Gastrocnemius medialis (tissue), 4 donors: ENCODE measurements around the gene KAZN. TPM values are rescaled to one million over a fixed set of nuclear protein-coding genes. Genes with fewer than 3 reads are reported as not detected.

Experiments
- ATAC-seq, 2 donors: fragments of 150-250 bp; one replicate each; pipeline ENCODE4 v1.9.1; 2016
- DNase-seq, 2 donors: peaks; one replicate each; pipeline ENCODE4 v3.0.0-alpha.2; 2019
- H3K27ac ChIP-seq, 4 donors: fragments of 200-600 bp; sonication (generic); 1 replicate in 1 of 4; 2 replicates in 3 of 4; pipeline ENCODE4 v1.5.1; 2016 to 2018; ENCODE audit warnings: mild to moderate bottlenecking in 2 of 4, moderate library complexity in 1 of 4
- H3K27me3 ChIP-seq, 3 donors: fragments of 200-600 bp; sonication (generic) in 2 of 3; 1 replicate in 1 of 3; 2 replicates in 2 of 3; pipeline versions ENCODE4 v1.5.1 to v1.6.0; 2016 to 2019; ENCODE audit warnings: mild to moderate bottlenecking in 1 of 3, moderate library complexity in 1 of 3
- H3K36me3 ChIP-seq, 2 donors: fragments of 200-600 bp; sonication (generic) in 1 of 2; one replicate each; pipeline ENCODE4 v1.5.1; 2017 to 2018
- H3K4me1 ChIP-seq, 2 donors: fragments of 200-600 bp; sonication (generic) in 1 of 2; one replicate each; pipeline ENCODE4 v1.5.1; 2016 to 2017; ENCODE audit warnings: mild to moderate bottlenecking in 2 of 2
- H3K4me3 ChIP-seq, 4 donors: fragments of 200-600 bp; sonication (generic) in 3 of 4; 1 replicate in 1 of 4; 2 replicates in 3 of 4; pipeline ENCODE4 v1.5.1; 2016 to 2019; ENCODE audit warnings: mild to moderate bottlenecking in 2 of 4
- H3K9me3 ChIP-seq, 3 donors: fragments of 200-600 bp; sonication (generic) in 2 of 3; 1 replicate in 1 of 3; 2 replicates in 2 of 3; pipeline ENCODE4 v1.5.1; 2016 to 2019
- POLR2A ChIP-seq, 2 donors: fragments of 450-650 bp; IDR thresholded peaks; one replicate each; pipeline ENCODE4 v1.6.1; 2017; ENCODE audit warnings: antibody characterized with exemption in 2 of 2, mild to moderate bottlenecking in 2 of 2, moderate library complexity in 2 of 2
- in situ Hi-C, 4 donors: fragments of 200-750 bp; cut with MboI; loops; one replicate each; pipeline versions ENCODE4 v1.15.0 to v1.8.0; 2017; ENCODE audit warnings: low sequenced_read_pairs in 4 of 4
- intact Hi-C: fragments of 100-400 bp; cut with DNase I; formaldehyde crosslinking; loops from one replicate; pipeline ENCODE4 v1.15.1; 2023; ENCODE audit warnings: low total_unique reads
- total RNA-seq, 4 donors: library from RNA; depleted of rRNA; stranded (reverse); fragments of >200 nt; gene quantifications; one replicate each; pipeline versions ENCODE4 v1.1.0 to v1.2.3, GENCODE V29; 2016
- TF ChIP-seq, protein P1 (sequence below), 5 experiments: fragments of 450-650 bp in 3 of 5; fragments of 200-600 bp in 2 of 5; sonication (generic) in 2 of 5; IDR thresholded peaks in 4 of 5; conservative IDR thresholded peaks in 1 of 5; 1 replicate in 4 of 5; 2 replicates in 1 of 5; pipeline ENCODE4 v1.5.1; 2016 to 2019; ENCODE audit warnings: antibody characterized with exemption in 5 of 5, mild to moderate bottlenecking in 3 of 5, moderate library complexity in 3 of 5

KAZN gene
- total RNA-seq, 4 donors from 2014 or later: 0.05 to 2.2 (median 1.00) TPM

- Histone ChIP-seq H3K4me3 (no peak overlapping the region), H3K36me3 (no peaks in the 10 kb centered on the region), H3K4me1 (no peaks in the 10 kb centered on the region), H3K9me3 (no peaks in the 10 kb centered on the region), H3K27ac (no peak overlapping the region), H3K27me3 (no peaks in the 10 kb centered on the region)
- DNase-seq: no peak
- TF ChIP-seq, protein P1, sequence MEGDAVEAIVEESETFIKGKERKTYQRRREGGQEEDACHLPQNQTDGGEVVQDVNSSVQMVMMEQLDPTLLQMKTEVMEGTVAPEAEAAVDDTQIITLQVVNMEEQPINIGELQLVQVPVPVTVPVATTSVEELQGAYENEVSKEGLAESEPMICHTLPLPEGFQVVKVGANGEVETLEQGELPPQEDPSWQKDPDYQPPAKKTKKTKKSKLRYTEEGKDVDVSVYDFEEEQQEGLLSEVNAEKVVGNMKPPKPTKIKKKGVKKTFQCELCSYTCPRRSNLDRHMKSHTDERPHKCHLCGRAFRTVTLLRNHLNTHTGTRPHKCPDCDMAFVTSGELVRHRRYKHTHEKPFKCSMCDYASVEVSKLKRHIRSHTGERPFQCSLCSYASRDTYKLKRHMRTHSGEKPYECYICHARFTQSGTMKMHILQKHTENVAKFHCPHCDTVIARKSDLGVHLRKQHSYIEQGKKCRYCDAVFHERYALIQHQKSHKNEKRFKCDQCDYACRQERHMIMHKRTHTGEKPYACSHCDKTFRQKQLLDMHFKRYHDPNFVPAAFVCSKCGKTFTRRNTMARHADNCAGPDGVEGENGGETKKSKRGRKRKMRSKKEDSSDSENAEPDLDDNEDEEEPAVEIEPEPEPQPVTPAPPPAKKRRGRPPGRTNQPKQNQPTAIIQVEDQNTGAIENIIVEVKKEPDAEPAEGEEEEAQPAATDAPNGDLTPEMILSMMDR (IDR thresholded peaks at IDR 0.05 in 4 of 5, conservative IDR thresholded peaks at IDR 0.05 in 1 of 5): no peak
- intact Hi-C loops (no loop called here), in situ Hi-C loops (no loop called here)
- ATAC-seq: no peak
These were observed 44.8 kb upstream of the KAZN start for GRCh38 chr1:14553711-14554110.

DNA sequence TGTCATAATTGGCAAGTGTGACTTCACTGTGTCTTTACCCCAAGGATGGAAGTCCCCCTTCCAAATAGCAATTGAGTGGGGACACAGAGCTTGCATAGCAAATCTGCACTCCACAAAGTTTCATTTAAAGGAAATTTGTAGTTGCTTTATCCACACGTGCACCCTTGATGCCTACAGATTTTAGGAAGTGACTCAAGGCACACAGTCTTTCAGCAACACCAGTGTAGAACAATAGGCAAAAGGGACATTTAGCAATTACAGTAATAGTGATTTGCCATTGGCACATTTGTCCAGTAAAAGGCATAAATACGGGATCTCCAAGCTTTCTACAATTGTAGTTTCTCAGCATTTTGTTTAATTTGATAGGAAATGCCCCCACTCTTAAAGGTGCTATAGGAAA, 43.4 kb upstream of the KAZN start:
- Histone ChIP-seq H3K36me3 (no peaks in the 10 kb centered on the region), H3K4me1 (no peaks in the 10 kb centered on the region), H3K27ac (no peak overlapping the region), H3K9me3 (no peaks in the 10 kb centered on the region), H3K4me3 (no peak overlapping the region), H3K27me3 (no peaks in the 10 kb centered on the region)
- intact Hi-C loops: no loop called here
- TF ChIP-seq POLR2A (IDR thresholded peaks at IDR 0.05): no peak
- TF ChIP-seq, protein P1 (IDR thresholded peaks at IDR 0.05 in 4 of 5, conservative IDR thresholded peaks at IDR 0.05 in 1 of 5): no peak
- DNase-seq: no peak
- in situ Hi-C loops: no loop called here
- no peak for ATAC-seq

- Histone ChIP-seq H3K27ac (no peak overlapping the region), H3K36me3 (no peaks in the 10 kb centered on the region), H3K4me1 (no peaks in the 10 kb centered on the region), H3K27me3 (no peaks in the 10 kb centered on the region), H3K4me3 (no peak overlapping the region), H3K9me3 (no peaks in the 10 kb centered on the region)
- DNase-seq (no peak), ATAC-seq (no peak)
- TF ChIP-seq, protein P1 (IDR thresholded peaks at IDR 0.05 in 4 of 5, conservative IDR thresholded peaks at IDR 0.05 in 1 of 5): no peak
- no peak for TF ChIP-seq POLR2A (IDR thresholded peaks at IDR 0.05)
- intact Hi-C loops: no loop called here
- in situ Hi-C loops: no loop called here
These were observed 37.3 kb upstream of the KAZN start for GRCh38 chr1:14561014-14561693.

DNA sequence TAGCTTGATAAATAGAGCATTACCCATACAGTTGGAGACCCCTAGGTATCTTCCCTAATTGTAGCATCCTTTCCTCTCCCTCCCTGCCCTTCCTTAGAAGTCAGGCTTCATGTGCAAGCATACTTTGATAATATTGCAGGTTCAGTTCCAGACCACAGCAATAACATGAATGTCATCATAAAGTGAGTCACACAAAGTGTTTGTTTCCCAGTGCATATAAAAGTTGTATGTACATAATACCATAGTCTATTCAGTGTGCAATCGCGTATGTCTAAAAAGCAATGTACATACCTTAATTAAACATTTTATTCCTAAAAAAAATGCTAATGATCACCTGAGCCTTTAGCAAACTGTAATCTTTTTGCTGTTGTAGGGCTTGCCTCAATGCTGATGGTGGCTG, 33.4 kb upstream of the KAZN start:
- H3K4me3 ChIP-seq: no peak overlapping the region
- in situ Hi-C loops: no loop called here
- no peaks in the 10 kb centered on the region for H3K4me1 ChIP-seq
- no peaks in the 10 kb centered on the region for H3K27me3 ChIP-seq
- no peak for TF ChIP-seq POLR2A (IDR thresholded peaks at IDR 0.05)
- TF ChIP-seq, protein P1 (IDR thresholded peaks at IDR 0.05 in 4 of 5, conservative IDR thresholded peaks at IDR 0.05 in 1 of 5): no peak
- no peak for ATAC-seq
- no peaks in the 10 kb centered on the region for H3K36me3 ChIP-seq
- no peak overlapping the region for H3K27ac ChIP-seq
- intact Hi-C loops: no loop called here
- no peaks in the 10 kb centered on the region for H3K9me3 ChIP-seq
- no peak for DNase-seq

DNA sequence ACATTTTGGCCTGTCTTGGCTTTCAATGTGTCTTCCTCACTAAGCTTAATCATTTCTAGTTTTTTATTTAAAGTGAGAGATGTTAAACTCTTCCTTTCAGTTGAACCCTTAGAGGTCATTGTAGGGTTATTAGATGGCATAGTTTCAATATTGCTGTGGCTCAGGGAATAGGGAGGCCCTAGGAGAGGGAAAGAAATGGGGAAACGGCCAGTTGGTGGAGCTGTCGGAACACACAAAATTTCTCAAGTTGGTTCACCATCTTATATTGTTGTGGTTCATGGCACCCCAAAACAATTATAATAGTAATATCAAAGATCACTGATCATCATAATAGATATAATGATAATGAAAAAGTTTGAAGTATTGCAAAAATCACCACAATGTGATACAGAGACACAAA, 31.4 kb upstream of the KAZN start:
- in situ Hi-C loops: no loop called here
- Histone ChIP-seq H3K4me3 (no peak overlapping the region), H3K9me3 (no peaks in the 10 kb centered on the region), H3K36me3 (no peaks in the 10 kb centered on the region), H3K4me1 (no peaks in the 10 kb centered on the region), H3K27ac (no peak overlapping the region), H3K27me3 (no peaks in the 10 kb centered on the region)
- intact Hi-C loops: no loop called here
- TF ChIP-seq, protein P1 (IDR thresholded peaks at IDR 0.05 in 4 of 5, conservative IDR thresholded peaks at IDR 0.05 in 1 of 5): no peak
- no peak for TF ChIP-seq POLR2A (IDR thresholded peaks at IDR 0.05)
- DNase-seq (no peak), ATAC-seq (no peak)
